Activated CD8-positive, alpha-beta T cell treated with anti-CD3 and anti-CD28 coated beads for 36 hours (primary cell): ENCODE data around the gene MMP17. TPM values are rescaled to one million over a fixed set of nuclear protein-coding genes. Genes with fewer than 3 reads are reported as not detected.

Experiments used
- ATAC-seq: fragments of 200-7000 bp; cut with Tn5 transposase; one replicate; pipeline ENCODE4 v1.10.0; 2021; ENCODE audit warnings: mild to moderate bottlenecking, moderate library complexity
- CTCF ChIA-PET: fragments of 350-600 bp; sonication (Branson Sonifier 250); formaldehyde crosslinking; loops from one replicate; lab custom pipeline; 2021; ENCODE audit warnings: antibody characterized with exemption; lab: Charles Lee
- POLR2A ChIA-PET: fragments of 350-600 bp; sonication (Branson Sonifier 250); formaldehyde crosslinking; loops from one replicate; lab custom pipeline; 2021; ENCODE audit warnings: antibody characterized with exemption; lab: Charles Lee
- DNase-seq: peaks from one replicate; pipeline ENCODE4 v3.0.0-alpha.2; 2020
- H3K27ac Mint-ChIP-seq: one replicate; pipeline ENCODE4 v1.8.0; 2021; ENCODE audit warnings: mild to moderate bottlenecking, mixed read lengths
- H3K27me3 Mint-ChIP-seq: one replicate; pipeline ENCODE4 v1.8.0; 2021; ENCODE audit warnings: mixed read lengths
- H3K36me3 Mint-ChIP-seq: one replicate; pipeline ENCODE4 v1.8.0; 2021; ENCODE audit warnings: low read depth, mixed read lengths
- H3K4me1 Mint-ChIP-seq: one replicate; pipeline ENCODE4 v1.8.0; 2021; ENCODE audit warnings: low read depth, mixed read lengths
- H3K4me3 Mint-ChIP-seq: one replicate; pipeline ENCODE4 v1.8.0; 2021; ENCODE audit warnings: mild to moderate bottlenecking, moderate library complexity, mixed read lengths
- H3K9me3 Mint-ChIP-seq: one replicate; pipeline ENCODE4 v1.8.0; 2021; ENCODE audit warnings: mixed read lengths
- intact Hi-C: fragments of 100-400 bp; cut with micrococcal nuclease; formaldehyde crosslinking; loops from one replicate; pipeline ENCODE4 v1.10.0; 2022
- total RNA-seq, 2 experiments: library from RNA; stranded (reverse); gene quantifications; one replicate each; pipeline ENCODE4 v1.2.3, GENCODE V29; 2021
- TF ChIP-seq, protein P1 (sequence below): fragments of 200-600 bp; IDR thresholded peaks from one replicate; pipeline ENCODE4 v1.8.0; 2022; ENCODE audit warnings: antibody characterized with exemption, mild to moderate bottlenecking

The MMP17 gene
- total RNA-seq, 2 experiments from 2014 or later: 0.60 TPM; not detected in 1

DNA sequence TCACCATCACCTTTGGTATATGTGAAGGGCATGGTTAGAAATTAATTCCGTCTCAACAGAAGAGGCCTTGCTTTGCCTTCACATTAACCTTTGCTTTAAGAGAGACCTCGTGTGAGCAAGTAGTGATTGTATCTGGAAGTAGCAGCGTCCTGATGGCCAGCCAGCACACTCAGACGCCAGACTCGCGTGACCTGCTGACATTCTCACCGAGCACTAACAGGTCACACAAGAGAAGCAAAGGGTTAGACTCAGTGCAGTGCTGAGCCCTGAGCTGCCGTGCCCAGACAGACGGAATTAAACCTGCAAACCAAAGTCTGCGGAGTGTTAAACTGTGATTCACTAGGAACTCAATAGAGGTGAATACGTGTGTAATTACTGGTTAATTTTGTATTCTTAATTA lies 40.1 kb upstream of the MMP17 start:
- ChIA-PET POLR2A (no interaction called here), CTCF (no interaction called here)
- H3K4me1 Mint-ChIP-seq: peaks cover 5% of the 10 kb centered on the region
- H3K27ac Mint-ChIP-seq: no peak overlapping the region
- ATAC-seq (no peak), DNase-seq (no peak)
- H3K27me3 Mint-ChIP-seq: no peaks in the 10 kb centered on the region
- TF ChIP-seq, protein P1, sequence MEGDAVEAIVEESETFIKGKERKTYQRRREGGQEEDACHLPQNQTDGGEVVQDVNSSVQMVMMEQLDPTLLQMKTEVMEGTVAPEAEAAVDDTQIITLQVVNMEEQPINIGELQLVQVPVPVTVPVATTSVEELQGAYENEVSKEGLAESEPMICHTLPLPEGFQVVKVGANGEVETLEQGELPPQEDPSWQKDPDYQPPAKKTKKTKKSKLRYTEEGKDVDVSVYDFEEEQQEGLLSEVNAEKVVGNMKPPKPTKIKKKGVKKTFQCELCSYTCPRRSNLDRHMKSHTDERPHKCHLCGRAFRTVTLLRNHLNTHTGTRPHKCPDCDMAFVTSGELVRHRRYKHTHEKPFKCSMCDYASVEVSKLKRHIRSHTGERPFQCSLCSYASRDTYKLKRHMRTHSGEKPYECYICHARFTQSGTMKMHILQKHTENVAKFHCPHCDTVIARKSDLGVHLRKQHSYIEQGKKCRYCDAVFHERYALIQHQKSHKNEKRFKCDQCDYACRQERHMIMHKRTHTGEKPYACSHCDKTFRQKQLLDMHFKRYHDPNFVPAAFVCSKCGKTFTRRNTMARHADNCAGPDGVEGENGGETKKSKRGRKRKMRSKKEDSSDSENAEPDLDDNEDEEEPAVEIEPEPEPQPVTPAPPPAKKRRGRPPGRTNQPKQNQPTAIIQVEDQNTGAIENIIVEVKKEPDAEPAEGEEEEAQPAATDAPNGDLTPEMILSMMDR: no peak
- no peaks in the 10 kb centered on the region for H3K9me3 Mint-ChIP-seq
- H3K4me3 Mint-ChIP-seq: no peak overlapping the region
- peaks cover 35% of the 10 kb centered on the region for H3K36me3 Mint-ChIP-seq
- intact Hi-C loops: no loop called here

DNA sequence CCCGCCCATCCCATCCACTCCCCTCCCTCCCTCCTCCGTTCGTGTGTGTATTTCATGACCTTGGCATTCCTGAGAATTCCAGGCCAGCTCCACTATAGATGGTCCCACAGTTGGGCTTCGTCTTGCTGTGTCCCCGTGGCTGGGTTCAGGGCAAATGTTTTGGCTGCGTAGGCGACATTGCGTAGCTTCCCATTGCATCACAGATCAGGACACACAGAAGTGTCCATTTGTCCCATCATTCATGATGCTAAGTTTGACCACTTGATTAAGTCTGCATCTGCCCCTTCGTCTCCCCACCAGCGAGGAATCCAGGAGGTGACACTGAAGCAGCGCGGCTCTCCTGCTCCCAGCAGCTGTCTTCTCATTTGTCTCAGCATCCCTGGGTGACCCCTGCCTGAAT lies 38.6 kb upstream of the MMP17 start:
- Mint-ChIP-seq H3K36me3 (peaks cover 41% of the 10 kb centered on the region), H3K27ac (no peak overlapping the region), H3K9me3 (no peaks in the 10 kb centered on the region), H3K27me3 (no peaks in the 10 kb centered on the region), H3K4me1 (no peaks in the 10 kb centered on the region), H3K4me3 (no peak overlapping the region)
- DNase-seq (no peak), ATAC-seq (no peak)
- POLR2A ChIA-PET: interaction anchor here (0.6 kb wide), 1 partner anchor 271 kb away, joined by 3 read pairs; no protein-coding TSS in a partner anchor
- intact Hi-C loops: no loop called here
- CTCF ChIA-PET: interaction anchor here (1.1 kb wide), 1 partner anchor 10 kb away, joined by 3 read pairs; no protein-coding TSS in a partner anchor
- TF ChIP-seq, protein P1: no peak

DNA sequence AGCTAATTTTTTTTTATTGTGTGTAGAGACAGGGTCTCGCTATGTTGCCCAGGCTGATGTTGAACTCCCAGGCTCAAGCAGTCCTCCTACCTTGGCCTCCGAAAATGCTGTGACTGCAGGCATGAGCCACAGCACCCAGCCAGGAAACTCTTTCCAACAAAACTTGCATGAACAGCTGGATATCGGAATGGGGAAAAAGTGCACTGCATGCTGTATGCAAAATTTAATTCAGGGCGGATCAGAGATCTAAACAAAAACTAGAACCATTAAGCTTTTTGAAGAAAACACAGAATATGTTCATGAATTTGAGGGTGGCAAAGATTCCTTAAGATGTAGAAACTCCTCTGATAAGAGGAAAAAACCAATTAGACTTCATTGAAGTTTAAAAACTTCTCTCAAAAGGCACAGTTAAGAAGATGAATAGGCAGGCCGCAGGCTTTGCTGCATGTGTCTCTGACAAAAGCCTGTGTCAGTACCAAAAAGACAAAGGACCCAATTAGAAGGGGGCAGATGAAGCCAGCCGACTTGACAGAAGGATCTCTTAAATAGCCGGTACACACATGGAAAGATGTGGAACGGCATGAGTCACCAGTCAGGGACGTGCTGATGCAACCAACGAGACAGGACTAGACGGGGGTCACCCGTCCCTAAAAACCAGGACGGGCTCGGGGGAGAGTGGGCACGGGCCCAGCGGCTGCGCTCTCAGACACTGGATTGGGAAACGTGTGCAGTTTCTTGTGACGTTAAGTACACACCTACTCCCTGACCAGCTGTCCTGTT lies 34.8 kb upstream of the MMP17 start:
- Mint-ChIP-seq H3K4me1 (no peaks in the 10 kb centered on the region), H3K4me3 (no peak overlapping the region), H3K9me3 (no peaks in the 10 kb centered on the region), H3K27me3 (no peaks in the 10 kb centered on the region), H3K27ac (no peak overlapping the region), H3K36me3 (peaks cover 39% of the 10 kb centered on the region)
- DNase-seq: no peak
- CTCF ChIA-PET: no interaction called here
- no peak for ATAC-seq
- POLR2A ChIA-PET: interaction anchor here (0.7 to 0.8 kb wide), 2 partner anchors 12 to 417 kb away, joined by 3 read pairs; no protein-coding TSS in a partner anchor
- intact Hi-C loops: no loop called here
- TF ChIP-seq, protein P1: no peak

DNA sequence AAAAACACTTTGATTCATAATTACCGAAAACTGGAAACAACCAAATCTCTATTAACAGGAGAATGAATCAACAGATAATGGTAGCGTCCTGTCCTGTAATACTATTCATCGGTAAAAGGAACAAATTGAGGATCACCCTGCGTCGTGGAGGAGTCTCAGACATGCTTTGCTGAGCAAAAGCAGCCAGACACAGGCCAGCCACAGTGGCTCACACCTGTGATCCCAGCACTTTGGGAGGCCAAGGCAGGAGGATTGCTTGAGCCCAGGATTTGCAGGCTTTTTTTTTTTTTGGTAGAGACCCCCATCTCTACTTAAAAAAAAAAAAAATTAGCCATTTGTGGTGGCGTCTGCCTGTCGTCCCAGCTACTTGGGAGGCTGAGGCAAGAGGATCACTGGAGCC lies 34.1 kb upstream of the MMP17 start:
- Mint-ChIP-seq H3K4me1 (no peaks in the 10 kb centered on the region), H3K4me3 (no peak overlapping the region), H3K9me3 (no peaks in the 10 kb centered on the region), H3K27me3 (no peaks in the 10 kb centered on the region), H3K36me3 (peaks cover 43% of the 10 kb centered on the region), H3K27ac (no peak overlapping the region)
- TF ChIP-seq, protein P1: no peak
- ChIA-PET CTCF (interaction anchor here (0.7 kb wide), 1 partner anchor 177 kb away, joined by 4 read pairs; no protein-coding TSS in a partner anchor), POLR2A (interaction anchor here (0.6 to 0.8 kb wide), 2 partner anchors 12 to 35 kb away, joined by 3 read pairs; no protein-coding TSS in a partner anchor)
- intact Hi-C loops: no loop called here
- no peak for ATAC-seq
- DNase-seq: no peak

DNA sequence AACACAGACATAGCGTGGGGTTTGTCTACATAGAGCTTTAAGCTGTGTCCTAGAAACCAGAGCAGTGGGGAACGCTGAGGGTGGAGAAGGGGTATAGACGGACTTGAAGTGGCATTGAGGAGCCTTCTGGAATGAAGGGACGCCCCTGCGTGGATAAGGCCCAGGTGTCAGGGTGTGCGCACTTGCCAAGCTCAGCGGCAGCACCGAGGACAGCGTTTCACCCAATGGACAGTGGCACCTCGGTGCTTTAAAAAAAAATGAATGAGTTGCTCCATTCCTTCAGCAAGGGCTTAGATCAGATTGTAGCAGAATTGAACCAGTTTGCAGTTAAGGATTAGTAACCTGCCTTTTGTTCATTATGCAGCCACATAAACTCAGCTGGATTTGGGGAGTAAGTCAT lies 33.6 kb upstream of the MMP17 start:
- CTCF ChIA-PET: interaction anchor here (0.7 kb wide), 1 partner anchor 177 kb away, joined by 4 read pairs; no protein-coding TSS in a partner anchor
- no peaks in the 10 kb centered on the region for H3K27me3 Mint-ChIP-seq
- H3K36me3 Mint-ChIP-seq: peaks cover 43% of the 10 kb centered on the region
- H3K9me3 Mint-ChIP-seq: no peaks in the 10 kb centered on the region
- DNase-seq: no peak
- TF ChIP-seq, protein P1: no peak
- H3K27ac Mint-ChIP-seq: no peak overlapping the region
- intact Hi-C loops: no loop called here
- H3K4me3 Mint-ChIP-seq: no peak overlapping the region
- ATAC-seq: no peak
- no peaks in the 10 kb centered on the region for H3K4me1 Mint-ChIP-seq
- POLR2A ChIA-PET: interaction anchor here (0.6 kb wide), 1 partner anchor 35 kb away, joined by 3 read pairs; no protein-coding TSS in a partner anchor
